ENCODE results near the gene ATP10D. TPM values are rescaled to one million over a fixed set of nuclear protein-coding genes. Genes with fewer than 3 reads are reported as not detected.

Gene ATP10D
- total and polyA plus RNA-seq, 4 donors = 9.3 to 57.4 (median 41.3) TPM

DNA sequence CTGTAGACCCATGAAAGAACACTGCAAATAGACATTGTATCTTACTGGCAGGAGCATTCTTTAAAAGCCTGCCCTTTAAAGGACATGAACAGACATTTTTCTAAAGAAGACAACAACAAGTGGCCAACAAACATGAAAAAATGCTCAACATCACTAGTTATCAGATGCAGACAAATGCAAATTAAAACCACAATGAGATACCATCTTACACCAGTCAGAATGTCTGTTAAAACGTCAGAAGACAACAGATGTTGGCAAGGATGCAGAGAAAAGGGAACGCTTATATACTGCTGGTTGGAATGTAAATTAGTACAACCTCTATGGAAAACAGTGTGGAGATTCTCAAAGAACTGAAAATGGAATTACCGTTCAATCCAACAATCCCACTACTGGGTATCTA lies 77.2 kb downstream of the ATP10D start:
- Histone ChIP-seq H3K9me3 (ENCODE audit: control insufficient read depth, low read length) (no peaks in the 10 kb centered on the region), H3K4me1 (ENCODE audit: control insufficient read depth in 1 of 2, insufficient read depth in 2 of 2, low read length in 2 of 2) (no peaks in the 10 kb centered on the region), H3K36me3 (ENCODE audit: control insufficient read depth in 1 of 2, insufficient read depth in 2 of 2, low read length in 1 of 2) (peaks cover 0 to 12% of the 10 kb centered on the region in 2 donors), H3K27ac (ENCODE audit: low read depth in 1 of 2, low read length in 2 of 2) (no peak overlapping the region), H3K27me3 (ENCODE audit: control insufficient read depth in 1 of 2, insufficient read depth in 2 of 2, low read length in 1 of 2) (no peaks in the 10 kb centered on the region), H3K4me3 (ENCODE audit: low read length in 2 of 2) (no peak overlapping the region)
- ATAC-seq (ENCODE audit: low FRiP score) (no peak), DNase-seq (no peak)
- intact Hi-C loops (cut with DNase I) = loop anchor here (5.0 kb wide), 2 partner anchors 70 to 75 kb away; partner anchors contain the start of gene ATP10D (in 1 of the 2)
- WGBS, 2 donors = 73 to 81% methylated on average over 3 of the region's 3 CpGs

DNA sequence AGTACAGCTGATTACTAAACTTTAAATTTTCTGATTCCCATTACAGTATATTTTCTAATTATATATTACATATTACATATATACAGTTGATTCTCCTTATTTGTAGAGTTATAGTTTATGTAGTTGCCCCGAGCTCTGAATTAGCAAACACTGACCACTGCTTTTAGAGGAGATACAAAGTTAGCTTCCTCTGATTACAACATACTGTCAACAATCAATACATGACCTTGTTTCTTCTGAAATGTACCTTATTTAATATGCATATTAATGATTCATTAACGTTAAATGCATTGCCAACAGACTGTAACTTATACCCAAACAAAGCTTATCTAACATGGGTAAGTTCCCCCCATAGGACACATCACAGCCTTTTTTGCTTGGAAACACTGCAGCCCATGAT lies 81.5 kb downstream of the ATP10D start:
- no peak for ATAC-seq (ENCODE audit: low FRiP score)
- Histone ChIP-seq H3K4me1 (ENCODE audit: control insufficient read depth in 1 of 2, insufficient read depth in 2 of 2, low read length in 2 of 2) (peaks cover 0 to 4% of the 10 kb centered on the region in 2 donors), H3K27me3 (ENCODE audit: control insufficient read depth in 1 of 2, insufficient read depth in 2 of 2, low read length in 1 of 2) (no peaks in the 10 kb centered on the region), H3K4me3 (ENCODE audit: low read length in 2 of 2) (no peak overlapping the region), H3K36me3 (ENCODE audit: control insufficient read depth in 1 of 2, insufficient read depth in 2 of 2, low read length in 1 of 2) (peaks cover 7% of the 10 kb centered on the region in 2 donors), H3K27ac (ENCODE audit: low read depth in 1 of 2, low read length in 2 of 2) (no peak overlapping the region), H3K9me3 (ENCODE audit: control insufficient read depth, low read length) (no peaks in the 10 kb centered on the region)
- 86 to 93% methylated on average over 2 of the region's 2 CpGs for WGBS, 2 donors
- intact Hi-C loops (cut with DNase I) = no loop called here
- DNase-seq = no peak

DNA sequence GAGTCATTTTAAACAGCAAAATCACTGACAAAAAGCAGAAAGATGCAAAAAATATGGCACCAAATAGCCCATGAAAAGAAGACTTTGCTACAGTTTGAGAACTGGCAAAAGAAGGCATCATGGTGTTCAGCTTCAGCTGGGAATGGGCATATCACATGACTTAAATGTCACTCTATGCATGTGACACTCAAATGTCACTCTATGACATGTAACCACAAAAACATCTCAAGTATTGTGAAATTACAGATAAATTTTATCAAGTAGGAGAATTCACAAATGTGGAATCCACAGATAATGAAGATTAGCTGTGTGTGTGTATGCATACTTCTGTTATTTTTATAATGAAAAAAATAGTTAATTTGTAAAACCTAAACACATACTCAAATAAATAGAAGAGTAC lies 81.9 kb downstream of the ATP10D start:
- peaks cover 8 to 9% of the 10 kb centered on the region in 2 donors for H3K36me3 ChIP-seq (ENCODE audit: control insufficient read depth in 1 of 2, insufficient read depth in 2 of 2, low read length in 1 of 2)
- intact Hi-C loops (cut with DNase I) = no loop called here

DNA sequence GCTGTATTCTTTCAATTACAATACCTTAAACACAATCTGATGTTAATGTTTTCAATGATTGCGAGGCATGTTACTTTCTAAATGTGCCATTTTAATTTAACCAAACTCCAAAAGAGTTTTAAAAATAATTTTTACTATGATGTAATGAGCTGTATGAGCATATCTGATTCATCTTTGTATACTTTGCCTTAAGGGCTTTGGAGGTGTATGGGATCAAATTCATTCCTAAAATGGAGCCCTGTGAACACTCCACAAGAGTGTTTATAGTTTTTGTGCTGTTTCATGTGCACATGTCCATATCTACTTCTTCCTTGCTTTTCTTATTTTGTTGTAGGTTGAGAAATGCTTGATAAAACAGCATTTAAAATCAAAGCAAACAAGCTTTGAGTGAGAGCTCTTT lies 82.4 kb downstream of the ATP10D start:
- intact Hi-C loops (cut with DNase I) = no loop called here
- H3K27me3 ChIP-seq (ENCODE audit: control insufficient read depth in 1 of 2, insufficient read depth in 2 of 2, low read length in 1 of 2) = no peaks in the 10 kb centered on the region
- H3K4me1 ChIP-seq (ENCODE audit: control insufficient read depth in 1 of 2, insufficient read depth in 2 of 2, low read length in 2 of 2) = peaks cover 0 to 4% of the 10 kb centered on the region in 2 donors
- ATAC-seq (ENCODE audit: low FRiP score) (no peak), DNase-seq (no peak)
- no peak overlapping the region for H3K4me3 ChIP-seq (ENCODE audit: low read length in 2 of 2)
- H3K36me3 ChIP-seq (ENCODE audit: control insufficient read depth in 1 of 2, insufficient read depth in 2 of 2, low read length in 1 of 2) = peaks cover 10 to 13% of the 10 kb centered on the region in 2 donors
- H3K9me3 ChIP-seq (ENCODE audit: control insufficient read depth, low read length) = no peaks in the 10 kb centered on the region
- no peak overlapping the region for H3K27ac ChIP-seq (ENCODE audit: low read depth in 1 of 2, low read length in 2 of 2)
- WGBS, 2 donors = 96 to 98% methylated on average over 1 of the region's 1 CpG

More for the DNA sequence above, 81.9 kb downstream of the ATP10D start:
- Histone ChIP-seq H3K27me3 (ENCODE audit: control insufficient read depth in 1 of 2, insufficient read depth in 2 of 2, low read length in 1 of 2) (no peaks in the 10 kb centered on the region), H3K9me3 (ENCODE audit: control insufficient read depth, low read length) (no peaks in the 10 kb centered on the region), H3K27ac (ENCODE audit: low read depth in 1 of 2, low read length in 2 of 2) (no peak overlapping the region), H3K4me1 (ENCODE audit: control insufficient read depth in 1 of 2, insufficient read depth in 2 of 2, low read length in 2 of 2) (peaks cover 0 to 4% of the 10 kb centered on the region in 2 donors), H3K4me3 (ENCODE audit: low read length in 2 of 2) (no peak overlapping the region)
- no peak for ATAC-seq (ENCODE audit: low FRiP score)
- no peak for DNase-seq

DNA sequence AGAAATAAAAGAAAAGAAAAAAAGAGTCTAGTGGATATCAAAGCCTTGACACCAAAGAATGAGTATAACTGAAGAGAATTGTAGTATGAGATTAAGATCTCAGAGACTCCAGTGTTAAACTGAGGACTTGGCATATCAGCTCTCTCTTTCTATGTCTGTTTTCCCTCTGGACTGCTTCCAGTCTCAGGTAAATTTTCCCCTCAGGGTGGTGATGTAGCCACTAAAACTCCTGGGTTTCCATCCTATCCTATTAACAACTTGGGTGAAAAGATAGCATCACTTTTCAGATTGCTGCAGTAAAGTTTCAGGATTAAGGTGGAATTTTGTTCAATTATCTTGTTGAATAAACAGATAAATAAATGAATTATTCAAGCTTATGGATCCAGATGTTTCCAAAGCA lies 85.7 kb downstream of the ATP10D start:
- no peak overlapping the region for H3K4me3 ChIP-seq (ENCODE audit: low read length in 2 of 2)
- intact Hi-C loops (cut with DNase I) = no loop called here
- H3K27ac ChIP-seq (ENCODE audit: low read depth in 1 of 2, low read length in 2 of 2) = no peak overlapping the region
- no peak for ATAC-seq (ENCODE audit: low FRiP score)
- H3K27me3 ChIP-seq (ENCODE audit: control insufficient read depth in 1 of 2, insufficient read depth in 2 of 2, low read length in 1 of 2) = no peaks in the 10 kb centered on the region
- peaks cover 8 to 13% of the 10 kb centered on the region in 2 donors for H3K36me3 ChIP-seq (ENCODE audit: control insufficient read depth in 1 of 2, insufficient read depth in 2 of 2, low read length in 1 of 2)
- H3K4me1 ChIP-seq (ENCODE audit: control insufficient read depth in 1 of 2, insufficient read depth in 2 of 2, low read length in 2 of 2) = peaks cover 0 to 4% of the 10 kb centered on the region in 2 donors
- H3K9me3 ChIP-seq (ENCODE audit: control insufficient read depth, low read length) = no peaks in the 10 kb centered on the region
- no peak for DNase-seq

DNA sequence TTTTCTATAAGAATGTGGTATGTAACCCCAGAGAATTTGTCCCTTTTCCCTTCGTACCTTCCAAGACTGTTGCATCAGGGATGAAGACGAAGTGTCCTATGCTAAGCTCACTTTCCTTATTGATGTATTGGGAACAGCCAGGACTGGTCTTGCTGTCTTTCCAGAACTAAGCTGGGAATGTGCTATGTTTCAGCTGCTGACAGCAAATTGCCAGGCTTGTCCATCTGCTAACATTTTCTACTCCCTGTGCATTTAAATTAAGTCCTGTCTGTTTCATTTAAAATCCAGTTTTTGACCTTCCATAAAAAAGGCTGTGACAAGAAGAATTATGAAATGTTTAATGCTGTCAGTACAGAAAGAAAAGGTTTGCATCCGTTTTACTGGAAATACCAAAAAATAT lies 87.9 kb downstream of the ATP10D start:
- Histone ChIP-seq H3K27ac (ENCODE audit: low read depth in 1 of 2, low read length in 2 of 2) (no peak overlapping the region), H3K27me3 (ENCODE audit: control insufficient read depth in 1 of 2, insufficient read depth in 2 of 2, low read length in 1 of 2) (no peaks in the 10 kb centered on the region), H3K9me3 (ENCODE audit: control insufficient read depth, low read length) (no peaks in the 10 kb centered on the region), H3K4me3 (ENCODE audit: low read length in 2 of 2) (no peak overlapping the region), H3K36me3 (ENCODE audit: control insufficient read depth in 1 of 2, insufficient read depth in 2 of 2, low read length in 1 of 2) (peaks cover 10 to 13% of the 10 kb centered on the region in 2 donors), H3K4me1 (ENCODE audit: control insufficient read depth in 1 of 2, insufficient read depth in 2 of 2, low read length in 2 of 2) (peaks cover 3 to 4% of the 10 kb centered on the region in 2 donors)
- intact Hi-C loops (cut with DNase I) = no loop called here
- ATAC-seq (ENCODE audit: low FRiP score) (no peak), DNase-seq (no peak)
- WGBS, 2 donors = 77 to 87% methylated on average over 3 of the region's 3 CpGs

DNA sequence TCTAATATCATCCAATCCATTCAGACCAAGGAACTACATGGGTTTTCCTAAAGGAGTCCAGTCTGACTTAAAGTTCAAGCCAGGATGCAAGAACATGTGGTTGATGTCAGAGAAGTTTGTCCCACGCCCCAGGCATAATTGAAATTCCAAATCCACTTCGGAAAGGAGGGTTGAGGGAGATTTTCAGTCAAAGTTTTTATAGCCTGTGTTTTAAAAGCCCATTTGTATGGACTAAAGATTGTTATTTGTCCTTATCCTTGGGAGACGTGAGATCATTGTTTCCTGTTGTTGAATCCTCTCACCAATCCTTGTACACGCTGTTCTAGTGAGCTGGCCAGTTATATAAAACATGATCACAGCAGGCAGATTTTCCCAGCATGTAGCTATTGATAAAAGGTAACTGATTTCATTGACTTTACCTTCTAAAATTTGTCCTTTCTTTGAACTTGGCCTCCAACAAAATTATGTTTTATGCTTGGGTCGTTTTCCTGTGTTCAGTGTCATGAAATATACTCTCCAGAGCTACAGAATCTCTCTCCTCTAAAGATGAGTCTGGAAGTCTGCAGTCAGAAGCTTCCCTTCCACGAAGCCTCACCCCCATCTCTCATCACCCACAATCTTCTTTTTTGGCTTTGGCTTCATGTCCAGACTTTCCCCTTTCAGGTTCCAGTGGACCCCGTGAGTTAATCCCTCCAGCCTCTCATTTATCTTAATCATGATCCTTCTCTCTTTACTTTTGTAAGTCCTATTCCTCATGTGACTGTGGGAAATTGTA lies 92.9 kb downstream of the ATP10D start:
- 21 to 22% methylated on average over 7 of the region's 7 CpGs for WGBS, 2 donors
- H3K36me3 ChIP-seq (ENCODE audit: control insufficient read depth in 1 of 2, insufficient read depth in 2 of 2, low read length in 1 of 2) = peaks cover 5 to 11% of the 10 kb centered on the region in 2 donors
- no peak overlapping the region for H3K4me3 ChIP-seq (ENCODE audit: low read length in 2 of 2)

DNA sequence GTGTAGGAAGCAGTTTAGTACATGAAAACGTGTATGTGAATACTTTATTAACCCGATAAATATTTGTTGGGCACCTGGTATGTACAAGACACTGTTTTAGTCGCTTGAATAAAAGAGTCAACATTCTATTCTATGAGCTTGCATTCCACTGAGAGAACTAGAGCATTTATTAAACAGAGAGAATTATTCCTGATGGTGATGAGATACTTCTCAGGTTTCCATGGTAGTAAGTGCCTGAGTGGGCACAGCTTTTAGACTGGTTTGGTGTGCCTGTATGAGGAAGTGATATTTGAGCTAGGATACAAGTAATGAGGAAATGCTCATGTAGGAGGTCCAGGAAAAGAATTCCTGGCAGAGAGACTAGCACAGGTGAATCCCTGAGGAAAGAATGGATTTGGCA lies 94.2 kb downstream of the ATP10D start:
- ATAC-seq (ENCODE audit: low FRiP score) = no peak
- 85 to 86% methylated on average over 3 of the region's 3 CpGs for WGBS, 2 donors
- peaks cover 2 to 3% of the 10 kb centered on the region in 2 donors for H3K4me1 ChIP-seq (ENCODE audit: control insufficient read depth in 1 of 2, insufficient read depth in 2 of 2, low read length in 2 of 2)
- no peaks in the 10 kb centered on the region for H3K9me3 ChIP-seq (ENCODE audit: control insufficient read depth, low read length)
- intact Hi-C loops (cut with DNase I) = no loop called here
- no peak overlapping the region for H3K4me3 ChIP-seq (ENCODE audit: low read length in 2 of 2)
- peaks cover 11 to 14% of the 10 kb centered on the region in 2 donors for H3K36me3 ChIP-seq (ENCODE audit: control insufficient read depth in 1 of 2, insufficient read depth in 2 of 2, low read length in 1 of 2)
- no peak overlapping the region for H3K27ac ChIP-seq (ENCODE audit: low read depth in 1 of 2, low read length in 2 of 2)
- H3K27me3 ChIP-seq (ENCODE audit: control insufficient read depth in 1 of 2, insufficient read depth in 2 of 2, low read length in 1 of 2) = no peaks in the 10 kb centered on the region
- DNase-seq = no peak

More for the DNA sequence above, 92.9 kb downstream of the ATP10D start:
- intact Hi-C loops (cut with DNase I) = no loop called here
- no peaks in the 10 kb centered on the region for H3K9me3 ChIP-seq (ENCODE audit: control insufficient read depth, low read length)
- H3K4me1 ChIP-seq (ENCODE audit: control insufficient read depth in 1 of 2, insufficient read depth in 2 of 2, low read length in 2 of 2) = peaks cover 2 to 3% of the 10 kb centered on the region in 2 donors
- ATAC-seq (ENCODE audit: low FRiP score) = peak; percentile 86
- no peaks in the 10 kb centered on the region for H3K27me3 ChIP-seq (ENCODE audit: control insufficient read depth in 1 of 2, insufficient read depth in 2 of 2, low read length in 1 of 2)
- peak overlapping the region; percentile 70 to 96 for H3K27ac ChIP-seq (ENCODE audit: low read depth in 1 of 2, low read length in 2 of 2)
- DNase-seq = no peak

DNA sequence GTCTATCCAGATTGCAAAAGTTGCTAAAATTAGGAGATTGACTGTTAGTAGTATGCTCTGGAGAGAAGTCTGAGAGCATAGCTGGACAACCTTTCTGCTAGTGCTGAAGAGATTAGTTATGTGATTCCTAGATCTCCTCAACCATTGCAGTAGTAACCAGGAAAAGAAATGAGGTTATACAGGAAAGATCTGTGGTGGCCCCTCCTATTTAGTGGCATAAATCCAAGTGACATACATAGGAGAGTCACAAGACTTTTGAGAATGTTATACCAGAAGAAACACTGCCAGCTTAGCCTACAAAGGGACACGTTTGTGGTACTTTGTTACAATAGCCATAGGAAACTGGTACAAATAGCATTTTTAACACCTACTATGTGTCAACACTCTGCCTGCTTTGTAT lies 105.2 kb downstream of the ATP10D start:
- intact Hi-C loops (cut with DNase I) = no loop called here
- Histone ChIP-seq H3K27ac (ENCODE audit: low read depth in 1 of 2, low read length in 2 of 2) (no peak overlapping the region), H3K4me3 (ENCODE audit: low read length in 2 of 2) (no peak overlapping the region), H3K36me3 (ENCODE audit: control insufficient read depth in 1 of 2, insufficient read depth in 2 of 2, low read length in 1 of 2) (peaks cover 12 to 18% of the 10 kb centered on the region in 2 donors), H3K9me3 (ENCODE audit: control insufficient read depth, low read length) (peaks cover 2% of the 10 kb centered on the region), H3K4me1 (ENCODE audit: control insufficient read depth in 1 of 2, insufficient read depth in 2 of 2, low read length in 2 of 2) (peaks cover 0 to 1% of the 10 kb centered on the region in 2 donors), H3K27me3 (ENCODE audit: control insufficient read depth in 1 of 2, insufficient read depth in 2 of 2, low read length in 1 of 2) (no peaks in the 10 kb centered on the region)
- 39 to 88% methylated on average over 1 of the region's 1 CpG for WGBS, 2 donors
- ATAC-seq (ENCODE audit: low FRiP score) (no peak), DNase-seq (no peak)
